Thyroid gland (tissue), 4 donors: ENCODE results near the gene ABCA4.

Source experiments
- POLR2A ChIP-seq, 2 donors: fragments of 450-650 bp; IDR thresholded peaks; one replicate each; pipeline ENCODE4 v1.6.1; 2017; ENCODE audit warnings: antibody characterized with exemption in 2 of 2, mild to moderate bottlenecking in 2 of 2, moderate library complexity in 1 of 2
- TF ChIP-seq, protein P1 (sequence below), 6 experiments: fragments of 200-600 bp in 3 of 6; fragments of 450-650 bp in 3 of 6; sonication (generic) in 3 of 6; IDR thresholded peaks; one replicate each; pipeline ENCODE4 v1.5.1; 2016 to 2019; ENCODE audit warnings: antibody characterized with exemption in 6 of 6, mild to moderate bottlenecking in 2 of 6, inconsistent platforms in 1 of 6, moderate library complexity in 1 of 6

DNA sequence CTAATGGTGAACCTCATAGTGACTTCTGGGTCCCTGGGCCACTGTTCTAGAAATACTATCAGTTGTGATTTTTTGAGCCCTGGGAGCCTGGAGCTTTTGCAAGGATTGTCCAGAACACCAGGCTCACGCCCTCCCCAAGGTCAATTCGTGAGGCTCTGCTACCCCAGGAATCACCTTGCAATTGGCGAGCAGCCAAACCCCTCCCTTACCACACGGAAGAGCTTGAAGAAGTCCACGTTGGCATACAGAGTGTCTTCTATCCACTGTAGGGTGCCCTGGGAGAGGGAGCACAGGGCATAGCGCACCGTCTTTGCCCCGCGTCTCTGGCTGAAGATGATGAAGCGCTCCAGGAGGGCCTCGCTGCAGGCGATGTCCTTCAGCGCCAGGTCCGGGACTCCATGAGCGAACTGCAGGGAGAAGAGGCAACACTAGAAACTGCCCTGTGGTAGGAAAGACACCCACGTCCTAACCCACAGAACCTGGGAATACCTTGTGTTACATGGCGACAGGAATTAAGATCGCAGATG lies 22.3 kb downstream of the ABCA4 start:
- TF ChIP-seq, protein P1, sequence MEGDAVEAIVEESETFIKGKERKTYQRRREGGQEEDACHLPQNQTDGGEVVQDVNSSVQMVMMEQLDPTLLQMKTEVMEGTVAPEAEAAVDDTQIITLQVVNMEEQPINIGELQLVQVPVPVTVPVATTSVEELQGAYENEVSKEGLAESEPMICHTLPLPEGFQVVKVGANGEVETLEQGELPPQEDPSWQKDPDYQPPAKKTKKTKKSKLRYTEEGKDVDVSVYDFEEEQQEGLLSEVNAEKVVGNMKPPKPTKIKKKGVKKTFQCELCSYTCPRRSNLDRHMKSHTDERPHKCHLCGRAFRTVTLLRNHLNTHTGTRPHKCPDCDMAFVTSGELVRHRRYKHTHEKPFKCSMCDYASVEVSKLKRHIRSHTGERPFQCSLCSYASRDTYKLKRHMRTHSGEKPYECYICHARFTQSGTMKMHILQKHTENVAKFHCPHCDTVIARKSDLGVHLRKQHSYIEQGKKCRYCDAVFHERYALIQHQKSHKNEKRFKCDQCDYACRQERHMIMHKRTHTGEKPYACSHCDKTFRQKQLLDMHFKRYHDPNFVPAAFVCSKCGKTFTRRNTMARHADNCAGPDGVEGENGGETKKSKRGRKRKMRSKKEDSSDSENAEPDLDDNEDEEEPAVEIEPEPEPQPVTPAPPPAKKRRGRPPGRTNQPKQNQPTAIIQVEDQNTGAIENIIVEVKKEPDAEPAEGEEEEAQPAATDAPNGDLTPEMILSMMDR (IDR thresholded peaks at IDR 0.05) = no peak
- TF ChIP-seq POLR2A (IDR thresholded peaks at IDR 0.05) = no peak
